Ovary (tissue), 9 donors: ENCODE measurements around the gene PDLIM7. TPM values are rescaled to one million over a fixed set of nuclear protein-coding genes. Genes with fewer than 3 reads are reported as not detected.

Source experiments
- DNase-seq, 5 donors: peaks; one replicate each; pipeline ENCODE4 v3.0.0-alpha.2; 2019 to 2020
- H3K27ac ChIP-seq, 2 donors: fragments of 200-600 bp; one replicate each; pipeline versions ENCODE4 v1.5.1 to v1.8.0; 2019 to 2022
- H3K27me3 ChIP-seq: fragments of 200-600 bp; one replicate; pipeline ENCODE4 v1.8.0; 2022
- H3K36me3 ChIP-seq: fragments of 200-600 bp; sonication (generic); one replicate; pipeline ENCODE4 v1.5.1; 2019
- H3K4me1 ChIP-seq: one replicate; pipeline ENCODE4 v1.8.1; 2013; ENCODE audit warnings: mild to moderate bottlenecking, moderate library complexity; ENCODE audit not compliant: insufficient read depth
- H3K4me3 ChIP-seq: fragments of 200-600 bp; sonication (generic); one replicate; pipeline ENCODE4 v1.5.1; 2017
- H3K9me3 ChIP-seq, 2 donors: fragments of 200-600 bp in 1 of 2; sonication (generic) in 1 of 2; one replicate each; pipeline versions ENCODE4 v1.5.1 to v1.8.1; 2013 to 2019; ENCODE audit warnings: mild to moderate bottlenecking in 1 of 2, moderate library complexity in 1 of 2
- EP300 ChIP-seq: sonication (generic); formaldehyde crosslinking; IDR thresholded peaks from one replicate; pipeline ENCODE4 v1.6.1; 2017; ENCODE audit warnings: antibody characterized with exemption
- POLR2A ChIP-seq: fragments of 450-650 bp; IDR thresholded peaks from one replicate; pipeline ENCODE4 v1.6.1; 2017; ENCODE audit warnings: antibody characterized with exemption, mild to moderate bottlenecking, moderate library complexity
- WGBS, 3 donors: extraction: QIAGEN DNeasy Blood & Tissue Kit in 1 of 3; methylation state at CpG; one replicate each; pipeline versions ENCODE4 v1.1.5 to v1.1.7; 2013 to 2017; 5-methylcytosine and 5-hydroxymethylcytosine counted together
- intact Hi-C, 4 donors: fragments of 100-400 bp; cut with DNase I; formaldehyde crosslinking; loops; one replicate each; pipeline versions ENCODE4 v1.11.0 to v1.15.1; 2022 to 2023
- polyA plus RNA-seq, 2 donors: library from polyadenylated mRNA; stranded (reverse); fragments of 200-250 nt in 1 of 2; fragments of 350-450 nt in 1 of 2; fragmentation: Illumina TruSeq in 1 of 2; extraction: RNeasy Lipid Tissue Mini Kit (QIAGEN cat#74804) in 1 of 2; gene quantifications; one replicate each; pipeline ENCODE4 v1.2.3, GENCODE V29; 2013 to 2014
- total RNA-seq, 7 donors: library from RNA; depleted of rRNA in 2 of 7; stranded (reverse); fragments of >200 nt in 2 of 7; fragmentation: NEBNext Ultra II Directional in 3 of 7; extraction: Animal tissue kit (Norgen Biotek cat#: 25700) in 3 of 7; gene quantifications; one replicate each; pipeline versions ENCODE4 v1.1.0 to v1.2.4, GENCODE V29; 2016 to 2023
- TF ChIP-seq, protein P1 (sequence below), 3 donors: fragments of 450-650 bp in 2 of 3; fragments of 200-600 bp in 1 of 3; IDR thresholded peaks; one replicate each; pipeline versions ENCODE4 v1.5.1 to v1.8.0; 2016 to 2022; ENCODE audit warnings: antibody characterized with exemption in 3 of 3, mild to moderate bottlenecking in 1 of 3
- donor health status: DM: no; HTN: no; CAD: no; lungs with moderate emphysema.
- donor health status: DM: no; HTN: no; CAD: no.
- donor health status: Bipolar disorder and iron deficiency.
- donor health status: DM: yes; HTN: yes; CAD: no.
- donor health status: DM: no; HTN: no; CAD: no.
- donor health status: DM: yes; HTN: yes; CAD: no.

The PDLIM7 gene
- total and polyA plus RNA-seq, 9 donors = 25.7 to 243 (median 83.3) TPM

DNA sequence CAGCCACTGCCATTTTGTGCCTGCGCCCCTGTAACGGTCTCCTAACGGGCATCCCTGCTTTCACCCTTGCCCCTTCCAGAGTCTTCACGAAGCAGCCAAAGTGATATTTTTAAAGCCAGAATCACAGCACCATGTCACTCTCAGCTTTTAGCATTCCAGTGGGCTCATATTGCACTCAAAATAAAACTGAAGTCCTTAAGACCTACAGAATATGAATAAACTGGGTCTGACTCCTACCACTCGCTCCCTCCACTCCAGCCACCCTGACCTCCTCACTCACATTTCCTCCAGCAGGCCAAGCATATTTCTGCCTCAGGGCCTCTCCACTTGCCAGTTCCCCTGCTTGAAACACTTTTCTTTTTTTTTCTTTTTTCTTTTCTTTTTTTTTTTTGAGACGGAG lies 2.4 kb upstream of the PDLIM7 start:
- H3K4me1 ChIP-seq = peaks cover 11% of the 10 kb centered on the region

DNA sequence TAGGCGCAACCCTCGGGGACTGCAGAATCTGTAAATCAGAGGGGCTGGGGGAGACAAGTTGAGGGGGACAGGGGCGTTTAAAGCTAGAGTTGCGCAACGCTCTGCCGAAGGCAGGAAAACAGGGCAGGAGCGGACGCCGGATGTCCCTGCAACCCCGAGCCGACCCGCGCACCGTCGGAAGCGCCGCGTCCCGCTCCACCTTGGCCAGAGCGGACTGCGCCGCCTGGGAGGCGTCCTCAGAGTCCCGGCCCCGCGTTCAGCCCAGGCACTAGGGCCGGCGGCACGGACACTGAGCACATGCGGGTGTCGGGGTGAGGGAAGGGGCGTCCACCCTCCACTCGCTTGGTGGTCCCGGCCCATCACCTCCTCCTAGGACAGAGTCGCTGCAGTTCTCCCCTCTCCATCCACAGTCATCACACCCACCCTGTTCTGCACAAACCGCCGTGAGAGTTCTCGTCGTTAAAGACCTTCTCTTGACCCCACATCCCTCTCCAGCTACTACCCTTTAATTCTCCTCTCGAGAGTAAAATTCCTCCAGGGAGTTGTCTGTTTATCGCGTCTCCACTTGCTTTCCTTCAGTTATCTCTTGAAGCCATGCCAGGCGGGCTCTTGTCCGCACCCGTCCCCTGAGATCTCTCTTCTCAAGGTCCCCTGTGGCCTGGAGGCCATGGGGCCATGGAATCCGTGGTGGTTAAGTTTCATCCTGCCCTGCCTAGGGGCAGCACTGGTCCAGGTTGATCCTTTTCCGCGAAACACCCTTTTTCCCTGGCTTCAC lies 796 bp upstream of the PDLIM7 start:
- H3K27me3 ChIP-seq = no peaks in the 10 kb centered on the region
- H3K4me3 ChIP-seq = peak overlapping the region; percentile 63
- H3K27ac ChIP-seq = peak overlapping the region; percentile 48 to 64
- no peaks in the 10 kb centered on the region for H3K36me3 ChIP-seq
- no peaks in the 10 kb centered on the region for H3K9me3 ChIP-seq
- peak; percentile 64 to 78 (median 71) for DNase-seq
- WGBS, 3 donors = 5 to 8% (median 6%) methylated on average over 48 of the region's 48 CpGs
- peaks cover 13% of the 10 kb centered on the region for H3K4me1 ChIP-seq
- intact Hi-C loops = loop anchor here in 2 of 4 donors (2.0 to 10.0 kb wide), 3 partner anchors 93 to 383 kb away; partner anchors contain the start of gene PFN3 (in 1 of the 2)
- TF ChIP-seq, protein P1, sequence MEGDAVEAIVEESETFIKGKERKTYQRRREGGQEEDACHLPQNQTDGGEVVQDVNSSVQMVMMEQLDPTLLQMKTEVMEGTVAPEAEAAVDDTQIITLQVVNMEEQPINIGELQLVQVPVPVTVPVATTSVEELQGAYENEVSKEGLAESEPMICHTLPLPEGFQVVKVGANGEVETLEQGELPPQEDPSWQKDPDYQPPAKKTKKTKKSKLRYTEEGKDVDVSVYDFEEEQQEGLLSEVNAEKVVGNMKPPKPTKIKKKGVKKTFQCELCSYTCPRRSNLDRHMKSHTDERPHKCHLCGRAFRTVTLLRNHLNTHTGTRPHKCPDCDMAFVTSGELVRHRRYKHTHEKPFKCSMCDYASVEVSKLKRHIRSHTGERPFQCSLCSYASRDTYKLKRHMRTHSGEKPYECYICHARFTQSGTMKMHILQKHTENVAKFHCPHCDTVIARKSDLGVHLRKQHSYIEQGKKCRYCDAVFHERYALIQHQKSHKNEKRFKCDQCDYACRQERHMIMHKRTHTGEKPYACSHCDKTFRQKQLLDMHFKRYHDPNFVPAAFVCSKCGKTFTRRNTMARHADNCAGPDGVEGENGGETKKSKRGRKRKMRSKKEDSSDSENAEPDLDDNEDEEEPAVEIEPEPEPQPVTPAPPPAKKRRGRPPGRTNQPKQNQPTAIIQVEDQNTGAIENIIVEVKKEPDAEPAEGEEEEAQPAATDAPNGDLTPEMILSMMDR (IDR thresholded peaks at IDR 0.05) = peak in 1 of 3 donors; percentile 4
- no peak for TF ChIP-seq POLR2A

More for the DNA sequence above, 2.4 kb upstream of the PDLIM7 start:
- Histone ChIP-seq H3K36me3 (no peaks in the 10 kb centered on the region), H3K27ac (no peak overlapping the region), H3K27me3 (no peaks in the 10 kb centered on the region), H3K4me3 (no peak overlapping the region), H3K9me3 (no peaks in the 10 kb centered on the region)
- DNase-seq = no peak
- TF ChIP-seq, protein P1 (IDR thresholded peaks at IDR 0.05) = no peak
- TF ChIP-seq POLR2A (no peak), EP300 (no peak)
- 76 to 86% (median 76%) methylated on average over 6 of the region's 6 CpGs for WGBS, 3 donors
- intact Hi-C loops = loop anchor here (2.0 to 10.0 kb wide), 7 partner anchors 43 to 385 kb away; partner anchors contain the start of genes MXD3 (in 1 of the 4) and PFN3 (in 1 of the 4)

GRCh38 chr5:177496727-177497291 lies 595 bp downstream of the PDLIM7 start:
- peaks cover 13% of the 10 kb centered on the region for H3K4me1 ChIP-seq
- no peaks in the 10 kb centered on the region for H3K36me3 ChIP-seq
- intact Hi-C loops = loop anchor here in 2 of 4 donors (2.0 to 10.0 kb wide), 3 partner anchors 40 to 382 kb away; partner anchors contain the start of gene PFN3 (in 1 of the 2)
- no peaks in the 10 kb centered on the region for H3K27me3 ChIP-seq
- TF ChIP-seq POLR2A = no peak
- TF ChIP-seq, protein P1 (IDR thresholded peaks at IDR 0.05) = no peak
- TF ChIP-seq EP300 = no peak
- DNase-seq = peak; percentile 85 to 89 (median 86)
- no peaks in the 10 kb centered on the region for H3K9me3 ChIP-seq
- 0% methylated on average over 10 to 27 of the region's 29 CpGs for WGBS, 3 donors
- H3K27ac ChIP-seq = peak overlapping the region; percentile 62 to 65
- H3K4me3 ChIP-seq = peak overlapping the region; percentile 63

GRCh38 chr5:177496070-177496726 lies 1.2 kb downstream of the PDLIM7 start:
- TF ChIP-seq, protein P1 (IDR thresholded peaks at IDR 0.05) = peak in 1 of 3 donors; percentile 13
- TF ChIP-seq POLR2A = no peak
- peaks cover 13% of the 10 kb centered on the region for H3K4me1 ChIP-seq
- no peaks in the 10 kb centered on the region for H3K9me3 ChIP-seq
- H3K27me3 ChIP-seq = no peaks in the 10 kb centered on the region
- H3K4me3 ChIP-seq = peak overlapping the region; percentile 63
- DNase-seq = peak in 1 of 5 donors; percentile 41
- 8 to 10% (median 8%) methylated on average over 12 of the region's 12 CpGs for WGBS, 3 donors
- no peaks in the 10 kb centered on the region for H3K36me3 ChIP-seq
- H3K27ac ChIP-seq = peak overlapping the region; percentile 62 to 65
- intact Hi-C loops = loop anchor here in 2 of 4 donors (2.0 to 10.0 kb wide), 3 partner anchors 39 to 381 kb away; partner anchors contain the start of gene PFN3 (in 1 of the 2)
